HPDE6-E6E7 (cell line): ENCODE data around the gene ANKRD24.
"Not testable (repeated sequence)": the region's sequence is repeated elsewhere in the genome, so short reads cannot be mapped to it uniquely, and the experiment has no call there.

Experiments used
- DNase-seq: peaks from one replicate; pipeline ENCODE4 v3.0.0; 2011; ENCODE audit warnings: missing footprints; ENCODE audit errors: extremely low spot score

ANKRD24 gene

GRCh38 chr19:4230237-4230636, 47.7 kb downstream of the ANKRD24 start:
- not testable (repeated sequence) for DNase-seq

- not testable (repeated sequence) for DNase-seq
Measured at GRCh38 chr19:4231521-4231920, 49.0 kb downstream of the ANKRD24 start.

GRCh38 chr19:4232139-4232538, 49.6 kb downstream of the ANKRD24 start:
- not testable (repeated sequence) for DNase-seq

GRCh38 chr19:4232614-4233281, 50.3 kb downstream of the ANKRD24 start:
- no peak for DNase-seq

- no peak for DNase-seq
Measured at GRCh38 chr19:4233282-4233853, 50.9 kb downstream of the ANKRD24 start.

- no peak for DNase-seq
Measured at GRCh38 chr19:4234142-4234861, 51.8 kb downstream of the ANKRD24 start.

- DNase-seq = no peak
Measured at GRCh38 chr19:4234862-4235201, 52.3 kb downstream of the ANKRD24 start.

- DNase-seq = not testable (repeated sequence)
Measured at GRCh38 chr19:4237510-4237909, 55.0 kb downstream of the ANKRD24 start.

- no peak for DNase-seq
Measured at GRCh38 chr19:4238831-4239230, 56.3 kb downstream of the ANKRD24 start.

GRCh38 chr19:4241824-4242430, 59.4 kb downstream of the ANKRD24 start:
- no peak for DNase-seq

GRCh38 chr19:4245938-4246337, 63.4 kb downstream of the ANKRD24 start:
- not testable (repeated sequence) for DNase-seq

GRCh38 chr19:4246767-4247593, 64.5 kb downstream of the ANKRD24 start, which contains the start of gene YJU2:
TSS of gene YJU2 (plus strand) at chr19:4247080. CDS start at chr19:4247147, 67 bp downstream.
- peak; percentile 99 for DNase-seq

GRCh38 chr19:4256563-4256962, 74.1 kb downstream of the ANKRD24 start:
- no peak for DNase-seq

GRCh38 chr19:4257025-4257424, 74.5 kb downstream of the ANKRD24 start:
- DNase-seq = no peak

- DNase-seq = no peak
Measured at GRCh38 chr19:4258181-4258580, 75.7 kb downstream of the ANKRD24 start.

- DNase-seq = no peak
Measured at GRCh38 chr19:4260613-4261191, 78.2 kb downstream of the ANKRD24 start.

- DNase-seq = no peak
Measured at GRCh38 chr19:4264812-4265211, 82.3 kb downstream of the ANKRD24 start.

- DNase-seq = no peak
Measured at GRCh38 chr19:4266253-4267000, 83.9 kb downstream of the ANKRD24 start.

- peak; percentile 31 for DNase-seq
Measured at GRCh38 chr19:4267101-4267900, 84.8 kb downstream of the ANKRD24 start.
